WTC11 (cell line): ENCODE measurements around the gene TSR3. TPM values are rescaled to one million over a fixed set of nuclear protein-coding genes. Genes with fewer than 3 reads are reported as not detected.

Experiments
- ATAC-seq: fragments of 200-7000 bp; cut with Tn5 transposase; 2 replicates; pipeline ENCODE4 v1.10.0; 2021; ENCODE audit warnings: mild to moderate bottlenecking, moderate library complexity
- CTCF ChIA-PET: fragments of 300-600 bp; sonication (Branson Sonifier 250); formaldehyde crosslinking; loops from one replicate; lab custom pipeline; 2021; ENCODE audit warnings: antibody characterized with exemption; lab: Charles Lee
- POLR2A ChIA-PET: fragments of 350-600 bp; sonication (Branson Sonifier 250); formaldehyde crosslinking; loops from one replicate; lab custom pipeline; 2021; ENCODE audit warnings: antibody characterized with exemption; lab: Charles Lee
- DNase-seq: peaks from one replicate; pipeline ENCODE4 v3.0.0; 2021; ENCODE audit warnings: low spot score
- H3K27ac Mint-ChIP-seq: 2 replicates; pipeline ENCODE4 v1.8.0; 2021; ENCODE audit warnings: mixed read lengths
- H3K27me3 Mint-ChIP-seq: 2 replicates; pipeline ENCODE4 v1.8.0; 2021; ENCODE audit warnings: low read depth, mild to moderate bottlenecking, moderate library complexity, mixed read lengths
- H3K36me3 Mint-ChIP-seq: 2 replicates; pipeline ENCODE4 v1.8.0; 2021; ENCODE audit warnings: mixed read lengths
- H3K4me1 Mint-ChIP-seq: 2 replicates; pipeline ENCODE4 v1.8.0; 2022; ENCODE audit warnings: mixed read lengths
- H3K4me3 Mint-ChIP-seq: 2 replicates; pipeline ENCODE4 v1.8.0; 2021; ENCODE audit warnings: mild to moderate bottlenecking, moderate library complexity, mixed read lengths
- H3K9me3 Mint-ChIP-seq: 2 replicates; pipeline ENCODE4 v1.8.0; 2021; ENCODE audit warnings: mixed read lengths
- AFF4 ChIP-seq: sonication (generic); formaldehyde crosslinking; IDR thresholded peaks from 2 replicates; pipeline ENCODE4 v1.8.1; 2023; ENCODE audit warnings: mild to moderate bottlenecking, missing genetic modification reagents, borderline replicate concordance
- ARID4B ChIP-seq: sonication (generic); formaldehyde crosslinking; IDR thresholded peaks from 2 replicates; pipeline ENCODE4 v1.8.0; 2023; ENCODE audit warnings: missing genetic modification reagents, mild to moderate bottlenecking, borderline replicate concordance
- CDX4 ChIP-seq: fragments of 250-450 bp; sonication (Bioruptor Pico); IDR thresholded peaks from 2 replicates; pipeline ENCODE4 v1.9.0; 2021; ENCODE audit warnings: moderate library complexity, mild to moderate bottlenecking, inconsistent platforms, borderline replicate concordance
- E2F4 ChIP-seq: sonication (generic); formaldehyde crosslinking; IDR thresholded peaks from 2 replicates; pipeline ENCODE4 v1.8.1; 2022; ENCODE audit warnings: low read depth, mild to moderate bottlenecking, moderate library complexity, missing genetic modification reagents, borderline replicate concordance
- ELF4 ChIP-seq: sonication (generic); formaldehyde crosslinking; IDR thresholded peaks from 2 replicates; pipeline ENCODE4 v1.8.1; 2022; ENCODE audit warnings: low read depth, mild to moderate bottlenecking, moderate library complexity, missing genetic modification reagents
- FOXJ3 ChIP-seq: sonication (generic); formaldehyde crosslinking; IDR thresholded peaks from 2 replicates; pipeline ENCODE4 v1.9.0; 2021; ENCODE audit warnings: missing genetic modification reagents, mild to moderate bottlenecking, borderline replicate concordance
- HMGA2 ChIP-seq: fragments of 250-450 bp; sonication (Bioruptor Pico); IDR thresholded peaks from 2 replicates; pipeline ENCODE4 v1.4.0; 2021; ENCODE audit warnings: mild to moderate bottlenecking, moderate library complexity
- HMGXB4 ChIP-seq: sonication (generic); formaldehyde crosslinking; IDR thresholded peaks from 2 replicates; pipeline ENCODE4 v1.8.1; 2023; ENCODE audit warnings: mild to moderate bottlenecking, moderate library complexity, missing genetic modification reagents
- JUN ChIP-seq: sonication (generic); formaldehyde crosslinking; IDR thresholded peaks from 2 replicates; pipeline ENCODE4 v1.8.0; 2023; ENCODE audit warnings: mild to moderate bottlenecking, missing genetic modification reagents
- MLX ChIP-seq: sonication (generic); formaldehyde crosslinking; IDR thresholded peaks from 2 replicates; pipeline ENCODE4 v1.8.1; 2023; ENCODE audit warnings: mild to moderate bottlenecking, missing genetic modification reagents, moderate library complexity
- OVOL2 ChIP-seq: fragments of 250-450 bp; sonication (Bioruptor Pico); IDR thresholded peaks from 2 replicates; pipeline ENCODE4 v1.9.0; 2021; ENCODE audit warnings: mild to moderate bottlenecking, borderline replicate concordance
- PRDM15 ChIP-seq: sonication (generic); formaldehyde crosslinking; IDR thresholded peaks from 2 replicates; pipeline ENCODE4 v1.8.0; 2022; ENCODE audit warnings: missing genetic modification reagents
- RELA ChIP-seq: sonication (generic); formaldehyde crosslinking; IDR thresholded peaks from 2 replicates; pipeline ENCODE4 v1.8.1; 2022; ENCODE audit warnings: missing genetic modification reagents, mild to moderate bottlenecking, borderline replicate concordance
- SMAD4 ChIP-seq: sonication (generic); formaldehyde crosslinking; IDR thresholded peaks from 2 replicates; pipeline ENCODE4 v1.8.0; 2022; ENCODE audit warnings: mild to moderate bottlenecking, missing genetic modification reagents
- SOX15 ChIP-seq: fragments of 250-450 bp; sonication (Bioruptor Pico); IDR thresholded peaks from 2 replicates; pipeline ENCODE4 v1.9.0; 2021; ENCODE audit warnings: mild to moderate bottlenecking
- ZMAT4 ChIP-seq: fragments of 250-450 bp; sonication (Bioruptor Pico); IDR thresholded peaks from 2 replicates; pipeline ENCODE4 v1.9.0; 2021; ENCODE audit warnings: mild to moderate bottlenecking
- ZNF219 ChIP-seq: sonication (generic); formaldehyde crosslinking; IDR thresholded peaks from 2 replicates; pipeline ENCODE4 v1.8.0; 2023; ENCODE audit warnings: missing genetic modification reagents, mild to moderate bottlenecking, borderline replicate concordance
- ZNF396 ChIP-seq: fragments of 250-450 bp; sonication (Bioruptor Pico); IDR thresholded peaks from 2 replicates; pipeline ENCODE4 v1.8.0; 2021; ENCODE audit warnings: mild to moderate bottlenecking, moderate library complexity, borderline replicate concordance
- ZNF416 ChIP-seq: fragments of 250-450 bp; sonication (Bioruptor Pico); IDR thresholded peaks from 2 replicates; pipeline ENCODE4 v1.9.0; 2021; ENCODE audit warnings: mild to moderate bottlenecking, inconsistent platforms
- total RNA-seq: library from RNA; stranded (reverse); gene quantifications from 3 replicates; pipeline ENCODE4 v1.2.3, GENCODE V29; 2021

TSR3 gene
- total RNA-seq, 1 experiment from 2014 or later, result 66.3 TPM

- POLR2A ChIA-PET, result no interaction called here
- peaks cover 9% of the 10 kb centered on the region for H3K4me1 Mint-ChIP-seq
- no peak overlapping the region for H3K4me3 Mint-ChIP-seq
- TF ChIP-seq PRDM15 (CRISPR knock-in tag) (no peak), ZMAT4 (CRISPR knock-in tag) (no peak), MLX (no peak), AFF4 (CRISPR knock-in tag) (no peak), SOX15 (no peak), HMGA2 (CRISPR knock-in tag) (no peak), OVOL2 (CRISPR knock-in tag) (no peak), ZNF416 (CRISPR knock-in tag) (no peak), ZNF219 (no peak), ZNF396 (CRISPR knock-in tag) (no peak), FOXJ3 (CRISPR knock-in tag) (no peak), HMGXB4 (CRISPR knock-in tag) (no peak), ARID4B (no peak), ELF4 (CRISPR knock-in tag) (no peak), SMAD4 (CRISPR knock-in tag) (no peak), CDX4 (CRISPR knock-in tag) (no peak), E2F4 (CRISPR knock-in tag) (no peak), JUN (CRISPR knock-in tag) (no peak), RELA (no peak)
- TF ChIP-seq, all 79 proteins: peak for 0
- no peaks in the 10 kb centered on the region for H3K36me3 Mint-ChIP-seq
- ATAC-seq (no peak), DNase-seq (no peak)
- H3K27ac Mint-ChIP-seq, result no peak overlapping the region
- H3K9me3 Mint-ChIP-seq, result no peaks in the 10 kb centered on the region
- CTCF ChIA-PET, result interaction anchor here (1.3 to 4.3 kb wide), 2 partner anchors 9 to 28 kb away, joined by 5 to 19 read pairs; no protein-coding TSS in a partner anchor
- peaks cover 35% of the 10 kb centered on the region for H3K27me3 Mint-ChIP-seq
These were observed 15.1 kb downstream of the TSR3 start for GRCh38 chr16:1336619-1337018.
